ENCODE results near the gene PSTK. TPM values are rescaled to one million over a fixed set of nuclear protein-coding genes. Genes with fewer than 3 reads are reported as not detected.

The PSTK gene
- total RNA-seq, 1 donor from 2014 or later: 4.2 TPM

DNA sequence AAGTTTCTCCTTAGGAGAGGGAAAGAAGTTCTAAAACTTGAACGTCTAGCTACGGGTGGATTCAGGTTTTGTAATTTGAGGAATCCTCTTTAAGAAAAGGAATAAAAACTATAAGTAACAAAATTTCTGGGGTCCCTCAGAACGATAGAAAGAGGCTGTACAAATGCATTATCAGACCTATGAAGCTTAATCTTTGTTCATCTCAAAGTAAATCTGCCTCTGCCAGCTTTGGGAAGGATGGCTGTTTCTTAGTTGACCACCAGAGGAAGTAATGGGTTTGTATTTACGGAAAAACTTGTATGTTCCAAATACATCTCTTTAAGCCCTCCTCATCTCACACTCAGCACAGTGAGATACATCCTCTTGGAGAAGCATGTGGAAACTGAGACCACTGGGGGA is 864 bp downstream of the PSTK start:
- Mint-ChIP-seq H3K9me3 (ENCODE audit: low read depth) (no peaks in the 10 kb centered on the region), H3K27ac (ENCODE audit: unreplicated experiment) (peak overlapping the region; percentile 95), H3K27me3 (ENCODE audit: low read depth) (peaks cover 6% of the 10 kb centered on the region), H3K4me1 (ENCODE audit: low read depth) (peaks cover 14% of the 10 kb centered on the region), H3K4me3 (ENCODE audit: unreplicated experiment) (peak overlapping the region; percentile 83), H3K36me3 (ENCODE audit: low read depth) (peaks cover 1% of the 10 kb centered on the region)
- DNase-seq (ENCODE audit: low spot score): no peak
- peak; percentile 73 for TF ChIP-seq CTCF (IDR thresholded peaks at IDR 0.05)

- DNase-seq (ENCODE audit: low spot score): no peak
- H3K27ac Mint-ChIP-seq (ENCODE audit: unreplicated experiment): no peak overlapping the region
- H3K36me3 Mint-ChIP-seq (ENCODE audit: low read depth): peaks cover 7% of the 10 kb centered on the region
- no peaks in the 10 kb centered on the region for H3K27me3 Mint-ChIP-seq (ENCODE audit: low read depth)
- H3K9me3 Mint-ChIP-seq (ENCODE audit: low read depth): no peaks in the 10 kb centered on the region
- H3K4me3 Mint-ChIP-seq (ENCODE audit: unreplicated experiment): no peak overlapping the region
- peaks cover 14% of the 10 kb centered on the region for H3K4me1 Mint-ChIP-seq (ENCODE audit: low read depth)
- no peak for TF ChIP-seq CTCF (IDR thresholded peaks at IDR 0.05)
Measured at GRCh38 chr10:122983898-122984297, 3.7 kb downstream of the PSTK start.

DNA sequence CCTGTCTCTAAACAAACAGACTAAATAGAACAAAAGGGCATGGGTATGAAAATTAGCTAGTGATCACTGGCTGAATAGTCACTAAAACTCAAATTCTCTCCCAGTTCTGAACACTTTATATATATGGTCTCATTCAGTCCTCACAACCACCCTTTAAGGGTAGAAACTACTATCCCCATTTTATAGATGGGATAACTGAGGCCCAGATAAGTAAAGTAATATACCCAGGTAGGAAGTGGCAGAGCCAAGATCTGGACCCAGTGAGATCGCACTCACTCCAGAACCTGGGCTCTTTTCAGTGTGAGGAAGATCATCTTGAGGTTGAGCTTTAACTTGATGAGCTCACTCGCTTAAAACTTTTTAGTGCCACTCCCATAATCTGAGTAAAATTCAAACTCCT is 4.5 kb downstream of the PSTK start:
- Mint-ChIP-seq H3K4me3 (ENCODE audit: unreplicated experiment) (no peak overlapping the region), H3K4me1 (ENCODE audit: low read depth) (peaks cover 12% of the 10 kb centered on the region), H3K27me3 (ENCODE audit: low read depth) (no peaks in the 10 kb centered on the region), H3K9me3 (ENCODE audit: low read depth) (no peaks in the 10 kb centered on the region), H3K27ac (ENCODE audit: unreplicated experiment) (no peak overlapping the region), H3K36me3 (ENCODE audit: low read depth) (peaks cover 7% of the 10 kb centered on the region)
- TF ChIP-seq CTCF (IDR thresholded peaks at IDR 0.05): no peak
- DNase-seq (ENCODE audit: low spot score): no peak

- no peak for TF ChIP-seq CTCF (IDR thresholded peaks at IDR 0.05)
Measured at GRCh38 chr10:122986335-122986734, 6.1 kb downstream of the PSTK start.

DNA sequence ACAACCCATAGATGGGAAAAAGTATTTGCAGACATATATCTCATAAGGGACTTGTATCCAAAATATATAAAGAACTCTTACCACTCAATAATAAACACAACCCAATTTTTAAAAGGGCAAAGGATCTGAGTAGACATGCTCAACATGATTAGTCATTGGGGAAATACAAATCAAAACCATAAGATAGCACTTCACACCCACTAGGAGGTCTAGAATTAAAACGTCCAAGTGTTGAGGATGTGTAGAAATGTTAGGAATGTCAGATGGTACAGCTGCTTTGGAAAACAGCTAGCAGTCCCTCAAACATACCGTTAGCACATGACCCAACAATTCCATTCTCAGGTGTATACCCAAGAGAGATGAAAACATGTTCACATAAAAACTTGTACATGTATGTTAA is 8.3 kb downstream of the PSTK start:
- no peak for TF ChIP-seq CTCF (IDR thresholded peaks at IDR 0.05)
- H3K27me3 Mint-ChIP-seq (ENCODE audit: low read depth): no peaks in the 10 kb centered on the region
- no peak overlapping the region for H3K4me3 Mint-ChIP-seq (ENCODE audit: unreplicated experiment)

More at GRCh38 chr10:122986335-122986734, 6.1 kb downstream of the PSTK start:
- DNase-seq (ENCODE audit: low spot score): no peak
- no peak overlapping the region for H3K27ac Mint-ChIP-seq (ENCODE audit: unreplicated experiment)
- H3K9me3 Mint-ChIP-seq (ENCODE audit: low read depth): no peaks in the 10 kb centered on the region
- H3K27me3 Mint-ChIP-seq (ENCODE audit: low read depth): no peaks in the 10 kb centered on the region
- no peak overlapping the region for H3K4me3 Mint-ChIP-seq (ENCODE audit: unreplicated experiment)
- peaks cover 5% of the 10 kb centered on the region for H3K4me1 Mint-ChIP-seq (ENCODE audit: low read depth)
- peaks cover 10% of the 10 kb centered on the region for H3K36me3 Mint-ChIP-seq (ENCODE audit: low read depth)

More for the DNA sequence above, 8.3 kb downstream of the PSTK start:
- no peaks in the 10 kb centered on the region for H3K9me3 Mint-ChIP-seq (ENCODE audit: low read depth)
- no peak overlapping the region for H3K27ac Mint-ChIP-seq (ENCODE audit: unreplicated experiment)
- no peak for DNase-seq (ENCODE audit: low spot score)
- peaks cover 3% of the 10 kb centered on the region for H3K4me1 Mint-ChIP-seq (ENCODE audit: low read depth)
- H3K36me3 Mint-ChIP-seq (ENCODE audit: low read depth): peaks cover 8% of the 10 kb centered on the region
